GF-D8 (cell line): ENCODE results near the gene APOBEC4.
"Not testable (repeated sequence)": the region's sequence is repeated elsewhere in the genome, so short reads cannot be mapped to it uniquely, and the experiment has no call there.

Experiments
- DNase-seq: peaks from one replicate; lab custom pipeline; 2025; lab: John Stamatoyannopoulos, UW

Gene APOBEC4

DNA sequence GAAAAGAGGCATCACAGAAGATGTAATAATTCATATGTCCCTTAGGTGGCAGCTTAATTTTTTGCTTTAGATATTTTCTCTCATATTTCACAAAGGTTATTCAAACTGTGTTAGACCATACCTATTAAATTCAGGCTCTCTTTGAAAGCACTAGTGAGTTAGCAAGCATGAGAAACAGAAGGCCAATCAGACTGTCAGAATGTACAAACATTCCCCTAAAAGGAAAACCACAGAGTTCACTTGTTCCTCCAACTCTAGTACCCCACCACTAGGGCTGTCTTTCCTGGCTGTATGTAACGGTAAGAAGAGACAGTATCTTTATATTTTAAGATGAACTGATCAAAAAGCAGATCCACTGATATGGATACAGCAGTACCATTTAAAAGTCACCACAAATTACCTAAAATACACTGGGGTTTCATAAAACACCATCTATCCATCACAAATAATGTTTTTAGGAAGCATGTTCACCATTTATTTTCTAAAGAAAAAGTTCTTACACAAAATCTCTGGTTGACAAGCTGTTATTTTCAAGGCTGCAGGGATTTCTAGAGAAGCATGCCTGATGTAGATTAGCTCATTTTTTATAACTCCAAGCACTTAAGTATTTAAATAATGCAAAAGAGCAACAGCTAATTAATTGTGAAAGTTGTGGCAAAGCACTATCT is 19.3 kb downstream of the APOBEC4 start:
- peak; percentile 28 for DNase-seq

DNA sequence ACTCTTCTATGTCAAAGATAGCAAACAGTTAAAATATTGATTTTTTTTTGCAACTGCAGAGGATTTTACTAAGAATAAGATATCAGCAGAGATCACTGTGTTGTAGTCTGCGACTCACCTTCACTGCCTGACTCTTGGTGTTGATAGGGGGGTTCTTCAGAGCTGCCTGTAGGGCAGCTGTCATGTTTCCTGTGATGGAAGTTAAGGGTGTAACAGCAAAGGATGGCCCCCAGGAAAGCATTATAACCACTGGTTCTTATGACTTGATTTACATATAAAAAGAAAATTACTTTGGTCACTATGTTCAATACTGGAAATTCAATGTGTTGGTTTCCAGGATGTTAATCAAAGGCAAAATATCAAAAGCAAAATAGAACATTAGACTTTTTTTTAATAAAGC is 20.2 kb downstream of the APOBEC4 start:
- DNase-seq = no peak

DNA sequence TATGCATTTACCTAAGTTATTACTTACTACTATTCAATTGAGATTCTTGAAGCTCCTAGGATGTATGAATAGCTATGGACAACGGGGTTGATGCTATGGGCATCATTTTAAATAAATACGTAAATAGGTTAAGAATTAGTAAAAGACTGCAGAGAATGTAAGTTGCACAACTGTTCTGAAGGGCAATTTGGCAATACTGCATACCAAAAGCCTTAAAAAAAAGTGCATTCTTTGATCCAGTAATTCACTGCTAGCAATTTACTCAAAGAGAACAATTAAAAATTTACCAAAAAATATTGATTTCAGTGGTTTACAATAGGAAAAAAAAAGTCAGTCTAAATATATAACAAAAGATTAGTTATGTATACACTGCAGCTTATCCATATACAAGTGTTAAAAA is 21.0 kb downstream of the APOBEC4 start:
- no peak for DNase-seq

DNA sequence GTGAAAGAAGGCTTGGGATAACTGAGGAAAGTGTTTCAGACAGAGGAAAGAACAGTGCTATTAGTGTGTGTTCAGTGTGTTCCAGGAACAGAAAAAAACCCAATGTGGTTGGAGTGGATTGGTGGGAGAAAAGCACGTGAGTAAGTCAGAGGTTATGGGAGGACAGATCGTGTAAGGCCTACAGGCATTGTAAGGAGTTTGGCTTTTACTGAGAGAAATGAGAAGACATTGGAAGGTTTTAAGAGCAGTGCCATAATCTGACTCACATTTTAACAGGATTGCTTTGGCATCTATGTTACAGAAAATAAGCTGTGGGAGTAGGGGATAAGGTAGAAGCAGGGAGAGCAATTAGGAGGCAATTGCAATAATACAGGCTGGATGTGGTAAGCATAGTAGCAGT is 22.4 kb downstream of the APOBEC4 start:
- no peak for DNase-seq

DNA sequence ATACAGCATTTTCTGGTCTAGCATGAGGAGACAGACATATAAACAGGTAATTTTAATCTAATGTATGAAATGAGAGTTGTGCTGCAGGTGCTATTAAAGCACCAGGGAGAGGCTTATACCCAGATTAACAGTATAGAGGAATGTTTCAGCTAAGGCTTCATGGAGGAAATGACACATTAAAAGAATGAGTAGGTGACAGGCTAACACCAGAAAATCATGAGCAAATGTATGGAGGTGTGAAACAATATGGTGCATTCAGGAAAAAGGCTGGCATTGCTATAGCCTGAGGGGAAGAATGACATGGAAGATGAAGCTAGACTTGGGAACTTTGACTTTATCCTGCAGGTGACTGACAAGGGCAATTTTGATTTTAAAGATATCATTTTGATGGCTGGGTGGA is 24.6 kb downstream of the APOBEC4 start:
- no peak for DNase-seq

DNA sequence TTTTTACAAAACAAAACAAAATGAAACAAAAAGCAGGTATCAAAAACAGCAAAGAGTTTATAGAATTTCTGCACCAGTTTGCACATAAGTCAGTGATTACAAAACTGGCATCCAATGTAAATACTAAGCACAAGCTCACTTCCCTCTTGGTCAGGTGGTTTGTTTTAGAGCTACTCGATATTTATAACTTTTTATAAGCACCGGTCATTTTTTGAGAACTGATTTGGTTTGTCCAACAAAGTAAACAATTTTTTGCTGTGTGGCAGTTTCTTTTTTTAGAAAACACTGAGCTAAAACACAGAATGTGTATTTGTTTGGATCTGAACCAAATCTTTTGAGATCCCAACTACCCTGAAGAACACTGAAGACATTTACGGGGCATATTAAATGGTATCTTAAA is 26.9 kb downstream of the APOBEC4 start:
- DNase-seq = not testable (repeated sequence)

DNA sequence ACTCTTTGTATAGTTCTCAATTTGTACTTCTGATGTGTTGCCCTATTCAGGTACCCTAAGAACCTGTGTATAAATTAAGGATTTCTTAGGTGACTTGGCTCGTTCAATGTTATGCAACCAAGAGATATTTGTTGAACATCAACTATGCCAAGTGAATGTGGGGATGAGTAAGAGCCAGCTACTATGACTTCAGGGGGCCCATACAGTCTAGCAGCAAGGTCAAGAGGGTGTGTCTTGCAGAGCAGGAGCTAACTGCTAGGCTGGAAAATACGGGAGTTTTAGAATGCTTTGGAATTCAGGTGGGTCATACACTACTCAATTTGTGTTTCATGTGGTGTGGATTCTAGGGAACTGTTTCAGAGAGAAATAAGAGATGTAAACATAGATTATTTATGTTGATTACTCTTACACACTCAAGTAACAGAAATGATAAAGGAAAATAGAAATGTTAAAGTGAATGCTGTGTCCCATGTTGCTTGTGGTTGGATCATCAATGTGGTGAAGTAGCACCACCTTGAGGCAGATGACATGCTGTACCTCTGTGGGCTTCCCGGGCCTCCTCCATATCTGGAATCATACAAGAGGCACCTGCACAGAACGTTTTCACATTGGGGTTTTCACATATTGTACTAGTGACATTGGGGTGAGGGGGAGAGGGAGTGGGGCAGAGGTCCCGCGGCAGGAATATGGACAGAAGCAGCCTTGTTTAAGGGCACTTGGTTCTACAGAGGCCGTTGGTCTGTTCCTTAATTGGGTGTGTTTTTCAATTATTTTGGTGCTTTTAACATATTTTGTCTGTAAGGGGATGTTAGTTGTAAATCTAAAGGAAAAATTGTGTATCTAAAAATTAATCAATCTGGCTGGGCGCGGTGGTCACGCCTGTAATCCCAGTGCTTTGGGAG is 30.0 kb downstream of the APOBEC4 start:
- DNase-seq = peak; percentile 31

DNA sequence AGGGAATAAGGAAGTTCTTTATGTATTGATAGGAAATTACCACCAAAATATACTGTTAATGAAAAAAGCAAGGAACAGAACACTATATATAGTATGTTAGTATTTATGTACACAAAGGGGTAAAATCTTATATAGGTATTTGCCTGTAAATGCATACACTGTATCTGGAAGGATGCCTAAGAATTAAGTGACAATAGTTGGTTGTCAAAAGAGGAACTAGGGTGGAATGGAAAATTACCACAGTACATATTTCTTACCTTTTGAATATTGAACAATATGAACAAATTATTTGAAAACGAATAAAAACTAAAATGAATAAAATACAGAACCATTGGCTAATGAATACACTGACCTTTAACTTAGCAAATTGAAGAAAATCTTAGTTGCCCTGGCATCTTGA is 31.1 kb downstream of the APOBEC4 start:
- peak; percentile 40 for DNase-seq

DNA sequence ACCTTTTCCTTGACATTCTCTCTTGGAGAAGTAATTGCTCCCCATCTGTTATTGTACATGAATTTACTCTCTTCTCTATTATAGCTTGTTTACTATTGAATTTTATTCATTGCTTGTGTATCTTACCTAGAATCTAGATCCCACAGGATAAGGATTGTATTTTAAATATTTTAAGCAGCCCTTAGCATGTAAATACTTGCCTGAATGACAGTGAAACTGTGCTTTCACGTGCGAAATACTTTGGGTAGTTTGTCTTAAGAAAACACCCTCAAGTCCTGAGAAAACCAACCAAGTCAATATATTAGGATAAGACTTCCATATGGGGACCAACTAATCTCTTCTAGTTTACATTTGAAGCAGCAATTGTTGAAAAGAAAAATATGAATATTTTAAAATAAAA is 32.8 kb downstream of the APOBEC4 start:
- DNase-seq = no peak

DNA sequence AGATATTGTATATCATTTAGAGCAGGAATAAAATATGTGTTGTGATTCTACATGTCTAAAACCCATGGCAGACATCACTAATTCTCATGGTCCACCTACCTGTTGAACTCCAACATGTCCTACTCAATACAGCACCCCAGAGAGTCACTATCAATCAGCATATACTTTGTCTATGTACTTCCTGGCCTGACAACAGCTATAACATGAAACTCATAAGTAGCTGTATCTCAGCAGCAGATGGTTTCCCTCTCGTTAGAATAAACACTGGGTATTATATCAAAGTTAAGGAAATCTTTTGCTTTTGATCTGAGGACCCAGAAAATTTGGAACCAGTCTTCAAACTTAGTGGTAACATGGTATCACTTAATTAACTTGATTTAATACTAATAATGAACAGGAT is 33.3 kb downstream of the APOBEC4 start:
- DNase-seq = no peak

DNA sequence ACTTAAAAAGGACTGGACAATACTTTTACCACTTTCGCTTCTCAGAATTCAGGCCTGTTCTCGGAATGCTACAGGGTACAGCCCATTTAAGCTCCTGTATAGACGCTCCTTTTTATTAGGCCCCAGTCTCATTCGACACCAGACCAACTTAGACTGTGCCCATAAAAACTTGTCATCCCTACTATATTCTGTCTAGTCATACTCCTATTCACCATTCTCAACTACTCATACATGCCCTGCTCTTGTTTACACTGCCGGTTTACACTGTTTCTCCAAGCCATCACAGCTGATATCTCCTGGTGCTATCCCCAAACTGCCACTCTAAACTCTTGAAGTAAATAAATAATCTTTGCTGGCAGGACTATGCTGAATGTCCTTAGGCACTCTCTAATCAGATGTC is 34.9 kb downstream of the APOBEC4 start:
- DNase-seq = not testable (repeated sequence)

DNA sequence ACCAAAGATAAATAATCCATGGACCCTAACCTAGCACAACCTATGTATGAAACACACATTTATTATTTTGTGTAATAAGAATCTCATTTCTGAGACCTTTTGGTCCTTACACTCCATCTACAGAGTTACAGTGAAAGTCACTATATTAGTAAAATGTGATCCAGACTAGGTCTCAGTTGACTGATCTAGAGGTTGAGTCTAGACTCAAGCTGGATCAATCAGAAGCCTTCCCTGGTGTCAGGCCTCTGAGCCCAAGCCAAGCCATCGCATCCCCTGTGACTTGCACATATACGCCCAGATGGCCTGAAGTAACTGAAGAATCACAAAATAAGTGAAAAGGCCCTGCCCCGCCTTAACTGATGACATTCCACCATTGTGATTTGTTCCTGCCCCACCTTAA is 40.1 kb downstream of the APOBEC4 start:
- not testable (repeated sequence) for DNase-seq

DNA sequence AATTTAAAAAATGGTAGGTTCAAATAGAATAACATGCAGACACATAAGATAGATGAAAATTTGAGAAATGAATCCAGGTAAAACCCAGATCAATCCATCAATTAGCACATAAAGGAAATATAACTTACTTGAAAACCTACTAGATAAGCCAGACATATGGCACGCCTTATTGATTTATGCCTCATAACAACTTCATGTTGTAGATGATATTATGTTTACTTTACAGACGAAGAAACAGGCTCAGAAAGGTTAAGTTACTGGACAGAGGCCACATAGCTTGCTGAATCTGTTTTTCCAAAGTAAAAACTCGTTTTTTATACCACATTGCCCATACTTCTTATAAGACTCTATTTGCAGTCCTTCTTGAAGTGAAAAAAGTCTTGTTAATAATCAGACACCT is 40.7 kb downstream of the APOBEC4 start:
- DNase-seq = no peak

DNA sequence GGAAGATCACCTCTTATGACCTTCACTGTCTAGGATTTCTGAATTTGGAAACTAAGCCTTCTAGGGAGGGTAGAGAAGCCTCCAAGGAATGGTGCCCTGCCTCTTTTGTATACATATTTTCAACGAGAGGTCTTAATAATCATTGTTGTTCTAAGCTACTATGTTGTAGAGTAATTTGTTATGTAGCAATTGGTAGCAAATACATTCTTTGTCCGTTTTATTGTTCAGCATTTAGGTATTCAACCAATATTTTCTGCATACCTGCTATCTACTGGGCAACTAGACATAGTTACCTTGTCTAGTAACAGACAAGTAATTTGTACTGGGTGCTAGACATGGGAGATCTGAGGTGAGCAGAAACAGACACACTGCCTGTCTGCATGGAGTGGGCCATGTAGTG is 42.1 kb downstream of the APOBEC4 start:
- no peak for DNase-seq

DNA sequence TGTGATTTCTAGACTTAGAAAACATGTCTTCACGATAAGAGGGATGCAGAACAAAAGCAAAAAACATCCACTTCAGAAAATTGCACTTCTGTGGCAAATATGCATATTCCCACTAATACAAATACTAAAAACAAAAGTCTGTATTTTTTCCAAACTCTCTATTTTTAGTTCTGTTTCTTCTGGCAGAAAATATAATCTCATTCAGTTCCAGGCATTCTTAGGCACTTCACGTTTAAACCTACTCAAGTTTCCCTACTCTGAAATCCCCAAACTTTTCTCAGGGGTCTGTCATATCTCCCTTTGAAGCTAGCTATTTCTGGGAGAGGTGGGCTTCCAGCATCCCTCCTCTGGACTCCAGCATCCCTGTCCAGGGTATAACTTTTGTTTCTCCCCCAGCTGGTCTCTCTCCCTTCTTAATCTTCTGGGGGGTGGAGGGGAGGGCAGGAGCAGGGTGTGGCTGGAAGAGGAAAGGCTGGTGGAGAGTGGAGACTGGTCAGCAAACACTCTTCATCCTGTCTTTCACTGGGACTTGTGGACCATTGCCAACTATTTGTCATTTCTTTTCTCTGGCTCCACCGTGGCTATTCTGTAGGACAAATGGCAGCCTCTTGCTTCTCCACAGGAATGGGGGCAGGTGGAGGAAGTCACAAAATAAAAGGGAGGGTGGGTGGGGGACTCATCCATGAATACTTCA is 43.2 kb downstream of the APOBEC4 start:
- no peak for DNase-seq

DNA sequence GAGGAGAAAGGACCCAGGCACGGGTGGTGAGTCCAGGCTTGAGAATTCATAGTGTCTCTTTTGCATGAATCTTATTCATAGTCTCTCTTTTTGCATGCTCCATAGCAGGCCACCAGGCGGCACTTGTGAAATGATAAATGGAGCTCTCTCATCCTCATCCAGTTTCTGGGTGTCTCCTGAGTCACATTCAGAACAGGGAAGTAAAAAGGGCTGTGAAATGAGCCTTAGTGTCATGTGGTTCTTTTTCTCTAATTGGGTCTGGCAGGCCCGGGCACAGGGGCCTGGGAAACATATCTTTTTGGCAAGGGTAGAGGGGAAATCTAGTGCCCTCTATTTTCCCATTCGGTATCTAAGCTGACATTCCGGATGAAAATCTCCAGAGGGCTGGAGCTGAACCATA is 43.8 kb downstream of the APOBEC4 start:
- DNase-seq = peak; percentile 67

DNA sequence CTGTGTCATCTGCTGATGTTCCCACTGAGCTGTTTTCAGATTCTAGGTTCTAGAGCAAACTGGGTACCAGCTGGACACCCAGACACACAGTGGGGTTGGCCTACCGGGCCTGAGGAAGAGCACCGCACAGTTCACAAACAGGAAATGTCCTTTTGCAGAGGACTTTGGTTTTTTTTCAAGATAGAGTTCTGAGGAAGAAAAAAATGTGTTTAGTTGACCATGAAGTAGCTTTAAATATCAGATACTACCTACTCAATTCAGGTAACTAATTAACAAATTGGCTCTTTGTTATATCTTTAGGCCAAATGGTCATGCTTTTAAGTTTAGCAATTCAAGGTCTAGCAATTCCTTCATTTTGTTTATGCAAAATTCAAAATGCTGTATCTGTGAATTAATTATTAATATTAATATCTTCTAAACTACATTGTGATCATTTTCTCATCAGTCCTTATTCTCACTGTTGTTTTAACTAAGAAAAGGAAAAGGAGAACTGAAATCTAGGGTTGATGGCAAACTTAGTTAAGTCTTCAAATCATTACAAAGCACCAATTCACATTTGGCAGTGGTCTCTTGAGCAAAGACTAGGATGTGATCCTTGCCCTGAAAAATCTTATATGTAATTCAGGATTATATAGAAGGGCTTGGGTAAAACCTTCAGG is 45.7 kb downstream of the APOBEC4 start:
- DNase-seq = no peak

DNA sequence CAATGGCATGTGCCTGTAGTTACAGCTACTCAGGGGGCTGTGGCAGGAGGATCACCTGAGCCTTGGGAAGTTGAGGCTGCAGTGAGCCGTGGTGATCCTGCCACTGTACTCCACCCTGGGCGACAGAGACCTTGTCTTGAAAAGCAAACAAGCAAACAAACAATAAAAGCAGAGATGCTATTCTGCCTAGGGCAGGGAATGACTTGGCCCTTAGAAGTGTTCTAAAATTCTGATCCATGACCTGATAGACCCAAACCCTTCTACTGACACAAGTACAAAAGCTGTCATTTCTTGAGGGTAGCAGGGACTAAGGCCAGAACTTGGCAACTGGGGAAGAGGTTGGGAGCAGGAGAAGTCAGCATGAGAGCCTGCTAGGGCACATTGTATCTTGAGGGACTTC is 47.2 kb downstream of the APOBEC4 start:
- no peak for DNase-seq

DNA sequence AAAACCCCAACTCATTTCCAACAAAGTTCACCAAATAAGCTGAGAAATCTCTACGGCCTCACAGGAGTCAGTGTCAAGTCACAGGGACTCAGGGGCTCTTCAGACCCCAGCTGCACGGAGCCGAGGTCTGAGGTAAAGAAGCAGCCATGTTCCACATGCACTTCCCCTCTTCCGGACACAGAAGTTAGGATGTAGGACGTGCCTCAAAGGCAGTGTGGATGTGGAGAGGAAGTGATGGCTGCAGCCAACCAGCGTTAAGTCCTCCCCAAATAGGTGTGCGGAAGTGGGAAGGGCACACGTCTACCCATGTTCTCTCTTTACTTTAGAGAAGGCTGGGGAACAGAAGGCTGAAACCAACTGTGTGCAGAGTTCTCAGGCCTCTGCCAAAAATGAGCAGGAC is 48.3 kb downstream of the APOBEC4 start:
- peak; percentile 78 for DNase-seq

DNA sequence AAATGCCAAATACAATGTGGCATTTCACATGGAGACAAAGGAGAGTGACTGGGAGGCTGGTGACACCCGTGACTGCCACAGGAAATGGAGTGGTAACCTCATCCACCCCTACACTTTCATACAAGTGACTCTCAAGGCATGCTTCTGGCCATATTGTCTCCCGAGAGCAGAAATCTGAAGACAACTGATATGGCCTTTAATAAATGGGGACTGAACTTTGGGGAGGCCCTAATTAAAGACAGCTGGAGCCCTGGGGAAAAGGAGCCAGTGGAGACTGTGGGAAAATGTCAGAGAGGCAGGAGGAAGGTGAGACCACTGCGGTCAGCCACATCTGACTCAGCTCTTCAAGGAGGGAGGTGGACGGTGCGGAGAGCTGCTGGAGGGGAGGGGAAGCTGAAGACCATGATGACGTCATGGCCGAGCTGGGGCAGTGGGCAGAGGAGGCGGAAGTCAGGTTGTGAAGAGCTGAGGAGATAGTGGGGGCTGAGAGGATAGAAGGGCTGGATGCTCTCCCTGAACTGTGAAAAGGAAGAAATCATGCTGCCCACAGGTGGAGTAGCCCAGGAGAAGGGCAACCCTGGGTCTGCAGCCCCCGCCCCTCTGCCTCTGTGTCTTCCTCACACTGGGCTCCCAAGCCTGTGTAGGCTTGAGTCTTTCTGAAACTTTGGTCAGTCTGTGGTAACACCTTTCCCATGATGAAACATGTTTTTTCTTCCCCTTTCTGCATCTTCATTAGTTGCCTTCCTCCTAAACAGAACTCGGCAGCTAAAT is 48.9 kb downstream of the APOBEC4 start:
- peak; percentile 87 for DNase-seq

DNA sequence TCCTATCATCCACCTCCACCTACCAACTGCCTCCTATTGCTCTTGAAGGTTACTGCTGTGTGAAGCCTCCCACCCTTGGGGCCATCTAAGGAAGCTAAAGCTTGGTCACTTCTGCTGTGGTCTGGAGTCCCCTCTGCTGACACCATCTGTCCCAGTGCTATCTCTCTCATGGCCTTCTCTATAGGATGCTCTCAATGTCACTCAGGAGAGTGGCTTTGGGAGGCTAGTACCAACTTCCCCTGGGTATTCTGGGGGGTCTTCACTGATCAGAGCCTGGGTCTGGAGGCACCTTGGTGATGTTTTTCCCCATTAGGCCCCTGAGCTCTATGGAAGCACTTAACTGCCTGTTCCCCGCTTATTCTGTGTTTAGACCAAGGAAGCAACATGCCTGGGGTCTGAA is 50.6 kb downstream of the APOBEC4 start:
- no peak for DNase-seq

DNA sequence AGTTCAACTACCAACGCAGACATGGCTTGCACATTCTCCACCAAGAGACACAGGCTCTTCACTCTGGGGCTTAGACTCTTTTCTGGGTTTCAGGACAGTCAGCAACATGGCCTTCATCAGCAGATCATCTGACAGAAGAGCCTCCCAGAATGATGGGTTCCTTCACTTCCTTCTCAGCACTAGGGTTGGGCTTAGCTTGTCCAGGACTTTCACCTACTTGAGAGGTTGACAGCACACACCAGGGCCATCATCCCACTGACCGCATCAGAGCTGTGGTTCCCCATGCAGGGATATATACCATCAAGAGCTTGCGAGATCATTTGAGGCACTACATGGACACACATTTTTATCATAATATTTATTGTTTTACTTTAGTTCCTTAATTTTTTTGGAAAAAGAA is 52.5 kb downstream of the APOBEC4 start:
- DNase-seq = no peak
